ENCODE measurements around the gene NEK6.

DNA sequence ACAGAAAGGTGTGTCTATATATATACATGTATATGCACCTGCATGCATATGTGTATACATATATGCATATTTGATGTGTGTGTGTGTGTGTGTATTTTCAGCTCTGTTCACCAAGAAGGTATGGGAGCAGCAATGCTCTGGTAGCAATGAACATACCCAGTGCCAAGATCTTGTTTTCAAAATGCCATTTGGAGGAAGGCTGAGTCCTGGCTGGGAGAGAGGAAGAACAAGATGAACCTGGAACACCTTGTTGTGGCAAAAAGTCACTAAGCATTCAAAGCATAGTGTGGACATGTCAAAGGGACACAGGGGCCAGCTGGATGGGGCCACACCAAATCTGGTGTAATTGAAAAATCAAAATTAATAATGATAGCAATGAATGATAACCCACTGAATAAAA lies 31.8 kb upstream of the NEK6 start:
- no peak for TF ChIP-seq EP300 (IDR thresholded peaks at IDR 0.05)
- TF ChIP-seq, protein P1, sequence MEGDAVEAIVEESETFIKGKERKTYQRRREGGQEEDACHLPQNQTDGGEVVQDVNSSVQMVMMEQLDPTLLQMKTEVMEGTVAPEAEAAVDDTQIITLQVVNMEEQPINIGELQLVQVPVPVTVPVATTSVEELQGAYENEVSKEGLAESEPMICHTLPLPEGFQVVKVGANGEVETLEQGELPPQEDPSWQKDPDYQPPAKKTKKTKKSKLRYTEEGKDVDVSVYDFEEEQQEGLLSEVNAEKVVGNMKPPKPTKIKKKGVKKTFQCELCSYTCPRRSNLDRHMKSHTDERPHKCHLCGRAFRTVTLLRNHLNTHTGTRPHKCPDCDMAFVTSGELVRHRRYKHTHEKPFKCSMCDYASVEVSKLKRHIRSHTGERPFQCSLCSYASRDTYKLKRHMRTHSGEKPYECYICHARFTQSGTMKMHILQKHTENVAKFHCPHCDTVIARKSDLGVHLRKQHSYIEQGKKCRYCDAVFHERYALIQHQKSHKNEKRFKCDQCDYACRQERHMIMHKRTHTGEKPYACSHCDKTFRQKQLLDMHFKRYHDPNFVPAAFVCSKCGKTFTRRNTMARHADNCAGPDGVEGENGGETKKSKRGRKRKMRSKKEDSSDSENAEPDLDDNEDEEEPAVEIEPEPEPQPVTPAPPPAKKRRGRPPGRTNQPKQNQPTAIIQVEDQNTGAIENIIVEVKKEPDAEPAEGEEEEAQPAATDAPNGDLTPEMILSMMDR (IDR thresholded peaks at IDR 0.05), result no peak

All from upper lobe of left lung (tissue), 4 donors.